Gastrocnemius medialis (tissue), 4 donors: ENCODE results near the gene PDXK.

Experiments used
- POLR2A ChIP-seq, 2 donors: fragments of 450-650 bp; IDR thresholded peaks; one replicate each; pipeline ENCODE4 v1.6.1; 2017; ENCODE audit warnings: antibody characterized with exemption in 2 of 2, mild to moderate bottlenecking in 2 of 2, moderate library complexity in 2 of 2
- TF ChIP-seq, protein P1 (sequence below), 5 experiments: fragments of 450-650 bp in 3 of 5; fragments of 200-600 bp in 2 of 5; sonication (generic) in 2 of 5; IDR thresholded peaks in 4 of 5; conservative IDR thresholded peaks in 1 of 5; 1 replicate in 4 of 5; 2 replicates in 1 of 5; pipeline ENCODE4 v1.5.1; 2016 to 2019; ENCODE audit warnings: antibody characterized with exemption in 5 of 5, mild to moderate bottlenecking in 3 of 5, moderate library complexity in 3 of 5

- TF ChIP-seq, protein P1, sequence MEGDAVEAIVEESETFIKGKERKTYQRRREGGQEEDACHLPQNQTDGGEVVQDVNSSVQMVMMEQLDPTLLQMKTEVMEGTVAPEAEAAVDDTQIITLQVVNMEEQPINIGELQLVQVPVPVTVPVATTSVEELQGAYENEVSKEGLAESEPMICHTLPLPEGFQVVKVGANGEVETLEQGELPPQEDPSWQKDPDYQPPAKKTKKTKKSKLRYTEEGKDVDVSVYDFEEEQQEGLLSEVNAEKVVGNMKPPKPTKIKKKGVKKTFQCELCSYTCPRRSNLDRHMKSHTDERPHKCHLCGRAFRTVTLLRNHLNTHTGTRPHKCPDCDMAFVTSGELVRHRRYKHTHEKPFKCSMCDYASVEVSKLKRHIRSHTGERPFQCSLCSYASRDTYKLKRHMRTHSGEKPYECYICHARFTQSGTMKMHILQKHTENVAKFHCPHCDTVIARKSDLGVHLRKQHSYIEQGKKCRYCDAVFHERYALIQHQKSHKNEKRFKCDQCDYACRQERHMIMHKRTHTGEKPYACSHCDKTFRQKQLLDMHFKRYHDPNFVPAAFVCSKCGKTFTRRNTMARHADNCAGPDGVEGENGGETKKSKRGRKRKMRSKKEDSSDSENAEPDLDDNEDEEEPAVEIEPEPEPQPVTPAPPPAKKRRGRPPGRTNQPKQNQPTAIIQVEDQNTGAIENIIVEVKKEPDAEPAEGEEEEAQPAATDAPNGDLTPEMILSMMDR (IDR thresholded peaks at IDR 0.05 in 4 of 5, conservative IDR thresholded peaks at IDR 0.05 in 1 of 5): no peak
- no peak for TF ChIP-seq POLR2A (IDR thresholded peaks at IDR 0.05)
Measured at GRCh38 chr21:43699933-43700599, 18.9 kb upstream of the PDXK start.
